ENCODE data around the gene EVA1A. TPM values are rescaled to one million over a fixed set of nuclear protein-coding genes. Genes with fewer than 3 reads are reported as not detected.

EVA1A gene
- total RNA-seq, 1 experiment from 2014 or later, result 0.21 TPM

- intact Hi-C loops (cut with micrococcal nuclease; ENCODE audit: unreplicated experiment), result no loop called here
- Histone ChIP-seq H3K4me1 (ENCODE audit: control insufficient read depth, insufficient read depth, low read length) (no peaks in the 10 kb centered on the region), H3K36me3 (ENCODE audit: control insufficient read depth, insufficient read depth, low read length) (no peaks in the 10 kb centered on the region), H3K27me3 (ENCODE audit: control insufficient read depth, insufficient read depth, low read length) (no peaks in the 10 kb centered on the region), H3K9me3 (ENCODE audit: control insufficient read depth, insufficient read depth, low read depth, low read length) (no peaks in the 10 kb centered on the region), H3K27ac (ENCODE audit: low read length) (no peak overlapping the region), H3K4me3 (ENCODE audit: low read depth in 2 of 2, low read length in 2 of 2) (no peak overlapping the region)
- CTCF ChIA-PET, result no interaction called here
- TF ChIP-seq REST (IDR thresholded peaks at IDR 0.05; ENCODE audit: insufficient read depth in 1 of 2, low read depth in 2 of 2, low read length in 1 of 2) (no peak), POLR2AphosphoS5 (IDR thresholded peaks at IDR 0.05; ENCODE audit: low read depth, low read length) (no peak), SIN3A (IDR thresholded peaks at IDR 0.05; ENCODE audit: borderline replicate concordance, insufficient read depth, low read depth, low read length) (no peak), CTCF (IDR thresholded peaks at IDR 0.05) (no peak), TCF7L2 (IDR thresholded peaks at IDR 0.05; ENCODE audit: low read depth, low read length) (no peak)
- no peak for DNase-seq (ENCODE audit: low read depth, low spot score)
- BruUV-seq (replicated peaks), result no TSS peak
- POLR2A ChIA-PET, result no interaction called here
- in situ Hi-C loops (cut with HindIII; ENCODE audit: low pct_unique_long_range_greater_than_20kb, low sequenced_read_pairs), result no loop called here
- no peak for ATAC-seq
Measured at GRCh38 chr2:75517547-75518230, 43.0 kb downstream of the EVA1A start.

- POLR2A ChIA-PET, result no interaction called here
- H3K9me3 ChIP-seq (ENCODE audit: control insufficient read depth, insufficient read depth, low read depth, low read length), result no peaks in the 10 kb centered on the region
Measured at GRCh38 chr2:75516378-75517360, 44.1 kb downstream of the EVA1A start.

More at GRCh38 chr2:75516378-75517360, 44.1 kb downstream of the EVA1A start:
- no TSS peak for BruUV-seq (replicated peaks)
- in situ Hi-C loops (cut with HindIII; ENCODE audit: low pct_unique_long_range_greater_than_20kb, low sequenced_read_pairs) (no loop called here), intact Hi-C loops (cut with micrococcal nuclease; ENCODE audit: unreplicated experiment) (no loop called here)
- Histone ChIP-seq H3K36me3 (ENCODE audit: control insufficient read depth, insufficient read depth, low read length) (no peaks in the 10 kb centered on the region), H3K4me3 (ENCODE audit: low read depth in 2 of 2, low read length in 2 of 2) (no peak overlapping the region), H3K27me3 (ENCODE audit: control insufficient read depth, insufficient read depth, low read length) (no peaks in the 10 kb centered on the region), H3K4me1 (ENCODE audit: control insufficient read depth, insufficient read depth, low read length) (no peaks in the 10 kb centered on the region), H3K27ac (ENCODE audit: low read length) (no peak overlapping the region)
- no peak for TF ChIP-seq CTCF (IDR thresholded peaks at IDR 0.05)
- TF ChIP-seq TCF7L2 (IDR thresholded peaks at IDR 0.05; ENCODE audit: low read depth, low read length), result no peak
- no peak for TF ChIP-seq POLR2AphosphoS5 (IDR thresholded peaks at IDR 0.05; ENCODE audit: low read depth, low read length)
- no peak for TF ChIP-seq SIN3A (IDR thresholded peaks at IDR 0.05; ENCODE audit: borderline replicate concordance, insufficient read depth, low read depth, low read length)
- TF ChIP-seq REST (IDR thresholded peaks at IDR 0.05; ENCODE audit: insufficient read depth in 1 of 2, low read depth in 2 of 2, low read length in 1 of 2), result no peak
- CTCF ChIA-PET, result no interaction called here
- ATAC-seq (no peak), DNase-seq (ENCODE audit: low read depth, low spot score) (no peak)

Measured in Panc1 (cell line).